ENCODE data around the gene FAM186B.

FAM186B gene

DNA sequence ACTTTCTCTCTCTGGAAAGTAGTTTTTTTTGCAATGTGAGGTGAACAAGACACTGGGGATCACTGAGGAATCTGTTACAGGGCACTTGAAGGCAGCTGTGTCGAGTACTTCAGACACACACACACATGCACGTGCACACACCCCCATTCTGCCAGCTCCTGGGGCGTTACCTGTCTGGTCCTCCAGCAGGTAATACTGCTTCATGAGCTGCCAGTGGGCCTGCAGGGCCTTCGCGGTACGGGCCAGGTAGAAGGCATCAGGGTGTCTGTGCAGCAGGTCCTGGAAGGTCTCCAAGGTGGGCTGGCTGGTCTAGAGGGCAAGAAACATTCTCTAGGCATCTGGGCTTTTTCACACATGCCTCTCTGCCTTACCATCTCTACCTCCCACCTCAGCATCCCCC, 42.6 kb downstream of the FAM186B start:
- DNase-seq (ENCODE audit: low read depth in 2 of 2) = no peak
- H3K4me3 ChIP-seq (replicated peaks in 1 of 2; ENCODE audit: low read depth in 2 of 2, low read length in 2 of 2) = no peak overlapping the region
- TF ChIP-seq, protein P1, sequence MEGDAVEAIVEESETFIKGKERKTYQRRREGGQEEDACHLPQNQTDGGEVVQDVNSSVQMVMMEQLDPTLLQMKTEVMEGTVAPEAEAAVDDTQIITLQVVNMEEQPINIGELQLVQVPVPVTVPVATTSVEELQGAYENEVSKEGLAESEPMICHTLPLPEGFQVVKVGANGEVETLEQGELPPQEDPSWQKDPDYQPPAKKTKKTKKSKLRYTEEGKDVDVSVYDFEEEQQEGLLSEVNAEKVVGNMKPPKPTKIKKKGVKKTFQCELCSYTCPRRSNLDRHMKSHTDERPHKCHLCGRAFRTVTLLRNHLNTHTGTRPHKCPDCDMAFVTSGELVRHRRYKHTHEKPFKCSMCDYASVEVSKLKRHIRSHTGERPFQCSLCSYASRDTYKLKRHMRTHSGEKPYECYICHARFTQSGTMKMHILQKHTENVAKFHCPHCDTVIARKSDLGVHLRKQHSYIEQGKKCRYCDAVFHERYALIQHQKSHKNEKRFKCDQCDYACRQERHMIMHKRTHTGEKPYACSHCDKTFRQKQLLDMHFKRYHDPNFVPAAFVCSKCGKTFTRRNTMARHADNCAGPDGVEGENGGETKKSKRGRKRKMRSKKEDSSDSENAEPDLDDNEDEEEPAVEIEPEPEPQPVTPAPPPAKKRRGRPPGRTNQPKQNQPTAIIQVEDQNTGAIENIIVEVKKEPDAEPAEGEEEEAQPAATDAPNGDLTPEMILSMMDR (IDR thresholded peaks at IDR 0.05; ENCODE audit: low read depth, low read length) = no peak

- TF ChIP-seq, protein P1 (IDR thresholded peaks at IDR 0.05; ENCODE audit: low read depth, low read length) = no peak
- H3K4me3 ChIP-seq (replicated peaks in 1 of 2; ENCODE audit: low read depth in 2 of 2, low read length in 2 of 2) = no peak overlapping the region
Observed at GRCh38 chr12:49562233-49562632, 43.2 kb downstream of the FAM186B start.

GRCh38 chr12:49560695-49561094, 44.7 kb downstream of the FAM186B start:
- DNase-seq (ENCODE audit: low read depth in 2 of 2) = no peak
- TF ChIP-seq, protein P1 (IDR thresholded peaks at IDR 0.05; ENCODE audit: low read depth, low read length) = no peak
- H3K4me3 ChIP-seq (replicated peaks in 1 of 2; ENCODE audit: low read depth in 2 of 2, low read length in 2 of 2) = no peak overlapping the region

More at GRCh38 chr12:49562233-49562632, 43.2 kb downstream of the FAM186B start:
- DNase-seq (ENCODE audit: low read depth in 2 of 2) = no peak

- TF ChIP-seq, protein P1 (IDR thresholded peaks at IDR 0.05; ENCODE audit: low read depth, low read length) = no peak
- no peak for DNase-seq (ENCODE audit: low read depth in 2 of 2)
- no peak overlapping the region for H3K4me3 ChIP-seq (replicated peaks in 1 of 2; ENCODE audit: low read depth in 2 of 2, low read length in 2 of 2)
Observed at GRCh38 chr12:49559011-49559675, 46.3 kb downstream of the FAM186B start.

DNA sequence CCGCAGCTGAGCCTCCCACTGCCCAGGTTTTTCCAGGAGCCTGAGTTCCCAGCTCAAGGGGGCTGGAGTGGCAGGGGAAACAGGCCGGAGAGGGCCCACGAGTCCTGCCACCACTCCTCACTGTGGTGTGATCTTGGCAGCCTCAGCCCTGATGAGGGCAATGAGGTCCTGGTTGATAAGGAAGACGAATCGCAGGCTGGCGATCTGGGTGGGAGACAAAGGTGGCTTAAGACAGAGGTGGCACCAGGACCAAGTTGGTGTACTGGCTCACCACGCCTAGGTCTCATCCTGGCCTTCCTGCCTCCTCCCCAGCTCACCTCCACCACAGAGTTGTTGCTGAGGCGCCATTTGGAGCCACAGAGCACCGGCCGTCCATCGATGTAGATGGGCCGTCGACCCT, 46.9 kb downstream of the FAM186B start:
- no peak overlapping the region for H3K4me3 ChIP-seq (replicated peaks in 1 of 2; ENCODE audit: low read depth in 2 of 2, low read length in 2 of 2)
- no peak for DNase-seq (ENCODE audit: low read depth in 2 of 2)
- TF ChIP-seq, protein P1 (IDR thresholded peaks at IDR 0.05; ENCODE audit: low read depth, low read length) = no peak

DNA sequence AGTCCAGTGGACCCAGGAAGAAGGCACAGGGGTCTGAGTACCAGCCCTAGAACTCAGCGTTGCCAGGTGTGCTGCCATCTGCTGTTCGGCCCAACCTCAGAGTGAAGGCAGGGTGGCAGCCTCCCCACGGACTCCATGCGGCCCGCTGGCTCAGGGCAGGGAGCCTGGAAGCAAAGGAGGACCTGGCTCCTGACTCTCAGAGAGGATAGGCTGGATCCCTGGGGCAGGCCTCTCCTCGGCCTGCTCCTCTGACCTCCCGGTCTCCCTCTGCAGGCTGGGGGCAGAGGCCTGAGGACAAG, 47.6 kb downstream of the FAM186B start:
- no peak for DNase-seq (ENCODE audit: low read depth in 2 of 2)
- no peak overlapping the region for H3K4me3 ChIP-seq (replicated peaks in 1 of 2; ENCODE audit: low read depth in 2 of 2, low read length in 2 of 2)
- TF ChIP-seq, protein P1 (IDR thresholded peaks at IDR 0.05; ENCODE audit: low read depth, low read length) = peak; percentile 15
